K562 (cell line): ENCODE results near the gene PRUNE1. TPM values are rescaled to one million over a fixed set of nuclear protein-coding genes. Genes with fewer than 3 reads are reported as not detected.

Experiments used
- ARID2 ChIP-seq: fragments of 450-650 bp; IDR thresholded peaks from 2 replicates; pipeline ENCODE4 v1.6.1; 2017; ENCODE audit warnings: antibody characterized with exemption, mild to moderate bottlenecking
- CREB3 ChIP-seq: fragments of 450-650 bp; conservative IDR thresholded peaks from 2 replicates; pipeline ENCODE4 v1.6.1; 2016; ENCODE audit warnings: missing genetic modification characterization, low read depth, mild to moderate bottlenecking, missing compliant biosample characterization, moderate library complexity
- CREB5 ChIP-seq: fragments of 250-450 bp; sonication (Bioruptor Pico); IDR thresholded peaks from 2 replicates; pipeline ENCODE4 v1.5.0; 2020; ENCODE audit warnings: mild to moderate bottlenecking
- CREM ChIP-seq: IDR thresholded peaks from 2 replicates; pipeline ENCODE4 v1.6.1; 2014; ENCODE audit warnings: antibody characterized with exemption, low read depth
- EHMT2 ChIP-seq: fragments of 450-650 bp; IDR thresholded peaks from 2 replicates; pipeline ENCODE4 v1.6.1; 2018; ENCODE audit warnings: antibody characterized with exemption
- L3MBTL2 ChIP-seq: fragments of 450-650 bp; IDR thresholded peaks from 2 replicates; pipeline ENCODE4 v1.6.1; 2016; ENCODE audit warnings: mild to moderate bottlenecking, moderate library complexity
- LEF1 ChIP-seq: fragments of 450-650 bp; IDR thresholded peaks from 2 replicates; pipeline ENCODE4 v1.6.1; 2016; ENCODE audit warnings: mild to moderate bottlenecking
- PHF21A ChIP-seq: fragments of 450-650 bp; IDR thresholded peaks from 2 replicates; pipeline ENCODE4 v1.6.1; 2017; ENCODE audit warnings: low read depth, borderline replicate concordance
- POLR2G ChIP-seq: fragments of 200-400 bp; formaldehyde crosslinking; IDR thresholded peaks from 2 replicates; pipeline ENCODE4 v1.6.1; 2017; ENCODE audit warnings: low read depth, mild to moderate bottlenecking, antibody characterized with exemption, low read length, moderate library complexity
- PTBP1 ChIP-seq: fragments of 200-400 bp; formaldehyde crosslinking; IDR thresholded peaks from 2 replicates; pipeline ENCODE4 v1.6.1; 2017; ENCODE audit warnings: low read depth, low read length
- RBBP5 ChIP-seq: fragments of 200-600 bp; sonication (generic); IDR thresholded peaks from 2 replicates; pipeline ENCODE4 v1.6.1; 2012; ENCODE audit warnings: borderline replicate concordance, mild to moderate bottlenecking, low read length, control low read depth, inconsistent platforms; ENCODE audit not compliant: insufficient read depth, poor library complexity, severe bottlenecking
- SMARCA5 ChIP-seq: fragments of 450-650 bp; IDR thresholded peaks from 2 replicates; pipeline ENCODE4 v1.6.1; 2016
- SRF ChIP-seq, 2 experiments: fragments of 250-450, 450-650 bp in 1 of 2; sonication (Bioruptor Pico) in 1 of 2; sonication (generic) in 1 of 2; formaldehyde crosslinking; IDR thresholded peaks; 2 replicates each; pipeline versions ENCODE4 v1.5.0 to v1.5.1; 2020 to 2022; ENCODE audit warnings: mild to moderate bottlenecking in 1 of 2, missing genetic modification reagents in 1 of 2
- XRCC3 ChIP-seq: fragments of 450-650 bp; IDR thresholded peaks from 2 replicates; pipeline ENCODE4 v1.6.1; 2017; ENCODE audit warnings: mild to moderate bottlenecking, moderate library complexity
- XRCC5 ChIP-seq: fragments of 200-400 bp; formaldehyde crosslinking; IDR thresholded peaks from 2 replicates; pipeline ENCODE4 v1.6.1; 2017; ENCODE audit warnings: low read depth, mild to moderate bottlenecking, low read length
- ZC3H4 ChIP-seq: sonication (generic); formaldehyde crosslinking; IDR thresholded peaks from 2 replicates; pipeline ENCODE4 v1.9.0; 2021; ENCODE audit warnings: missing genetic modification reagents, borderline replicate concordance
- ZNF146 ChIP-seq: IDR thresholded peaks from one replicate; pipeline ENCODE4 v1.6.1; 2018; ENCODE audit warnings: missing compliant biosample characterization; ENCODE audit not compliant: unreplicated experiment
- ZNF449 ChIP-seq: fragments of 250-450 bp; sonication (Bioruptor Pico); IDR thresholded peaks from 2 replicates; pipeline ENCODE4 v1.8.0; 2022; ENCODE audit warnings: moderate library complexity, mild to moderate bottlenecking, inconsistent platforms
- ZNF592 ChIP-seq: fragments of 450-650 bp; IDR thresholded peaks from 2 replicates; pipeline ENCODE4 v1.6.1; 2017; ENCODE audit warnings: antibody characterized with exemption, mild to moderate bottlenecking
- ZNF76 ChIP-seq: fragments of 250-450 bp; sonication (Bioruptor Pico); IDR thresholded peaks from 2 replicates; pipeline ENCODE4 v1.4.0; 2020; ENCODE audit warnings: mild to moderate bottlenecking, moderate library complexity, borderline replicate concordance
- polyA plus RNA-seq, 8 experiments: library from polyadenylated mRNA; depleted of rRNA in 4 of 8; stranded (reverse) in 5 of 8; unstranded in 3 of 8; fragments of >200 nt; fragmentation: Nextera tagmentation in 2 of 8; fragmentation: Illumina TruSeq in 1 of 8; extraction: Ambion mirVana in 2 of 8; extraction: Trizol in 1 of 8; gene quantifications; 2 replicates each; pipeline versions ENCODE4 v1.2.1 to v1.2.3, GENCODE V29; 2011 to 2014; ENCODE audit warnings: inconsistent platforms in 1 of 8, missing spikeins in 1 of 8
- total RNA-seq, 7 experiments: library from RNA; depleted of rRNA in 6 of 7; stranded (reverse); fragments of >200 nt in 6 of 7; fragmentation: Illumina TruSeq in 2 of 7; extraction: Trizol in 2 of 7; gene quantifications; 2 replicates each; pipeline versions ENCODE4 v1.2.1 to v1.2.3, GENCODE V29; 2011 to 2021; ENCODE audit warnings: low replicate concordance in 1 of 7

The PRUNE1 gene
- total and polyA plus RNA-seq, 9 of the 15 experiments (the other 6 are each of a cell fraction or from before 2014, with no cell fraction given) = 16.7 to 48.3 (median 26.2) TPM

GRCh38 chr1:150979092-150980056, 28.9 kb upstream of the PRUNE1 start (continued):
- no peak for TF ChIP-seq ZNF76 (CRISPR knock-in tag)
- no peak for TF ChIP-seq ARID2
- no peak for TF ChIP-seq EHMT2
- no peak for TF ChIP-seq LEF1
- no peak for TF ChIP-seq ZNF449 (CRISPR knock-in tag)
- TF ChIP-seq ZNF592 = peak; percentile 94
- no peak for TF ChIP-seq XRCC3
- TF ChIP-seq SMARCA5 = no peak
- TF ChIP-seq CREB5 (CRISPR knock-in tag) = no peak
- TF ChIP-seq PTBP1 = no peak
- TF ChIP-seq SRF (CRISPR knock-in tag; IDR thresholded peaks at IDR 0.05) = no peak
- 0 out of 2 replicates have a peak, but pooled peaks have one; percentile 18 for TF ChIP-seq POLR2G
- peak; percentile 99 for TF ChIP-seq XRCC5
- TF ChIP-seq RBBP5 = no peak
- no peak for TF ChIP-seq ZNF146 (CRISPR knock-in tag)
- no peak for TF ChIP-seq ZC3H4
- TF ChIP-seq CREM = no peak
- no peak for TF ChIP-seq CREB3 (tag)
- TF ChIP-seq PHF21A = no peak
- TF ChIP-seq L3MBTL2 = peak; percentile 66
